Measurements from ENCODE around the gene ITPK1.

DNA sequence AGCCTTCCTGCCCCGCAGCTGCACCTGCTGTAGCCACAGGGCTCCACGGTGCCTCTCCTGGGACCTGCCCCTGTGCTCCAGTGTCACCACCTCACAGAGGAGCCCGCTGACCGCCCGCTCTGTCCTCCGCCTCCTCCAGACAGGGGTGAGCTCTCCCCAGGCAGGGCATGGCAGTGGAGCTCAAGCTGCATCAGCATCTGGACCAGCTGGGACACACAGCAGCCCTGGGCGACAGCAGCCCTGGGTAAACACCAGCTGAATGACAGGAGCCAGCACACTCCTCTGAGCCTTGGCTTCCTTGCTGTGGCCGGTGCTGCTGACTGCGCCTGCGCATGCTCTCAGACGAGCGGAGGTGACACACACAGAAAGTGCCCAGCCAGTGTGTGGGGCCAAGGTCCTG, 170.7 kb downstream of the ITPK1 start:
- TF ChIP-seq, protein P1, sequence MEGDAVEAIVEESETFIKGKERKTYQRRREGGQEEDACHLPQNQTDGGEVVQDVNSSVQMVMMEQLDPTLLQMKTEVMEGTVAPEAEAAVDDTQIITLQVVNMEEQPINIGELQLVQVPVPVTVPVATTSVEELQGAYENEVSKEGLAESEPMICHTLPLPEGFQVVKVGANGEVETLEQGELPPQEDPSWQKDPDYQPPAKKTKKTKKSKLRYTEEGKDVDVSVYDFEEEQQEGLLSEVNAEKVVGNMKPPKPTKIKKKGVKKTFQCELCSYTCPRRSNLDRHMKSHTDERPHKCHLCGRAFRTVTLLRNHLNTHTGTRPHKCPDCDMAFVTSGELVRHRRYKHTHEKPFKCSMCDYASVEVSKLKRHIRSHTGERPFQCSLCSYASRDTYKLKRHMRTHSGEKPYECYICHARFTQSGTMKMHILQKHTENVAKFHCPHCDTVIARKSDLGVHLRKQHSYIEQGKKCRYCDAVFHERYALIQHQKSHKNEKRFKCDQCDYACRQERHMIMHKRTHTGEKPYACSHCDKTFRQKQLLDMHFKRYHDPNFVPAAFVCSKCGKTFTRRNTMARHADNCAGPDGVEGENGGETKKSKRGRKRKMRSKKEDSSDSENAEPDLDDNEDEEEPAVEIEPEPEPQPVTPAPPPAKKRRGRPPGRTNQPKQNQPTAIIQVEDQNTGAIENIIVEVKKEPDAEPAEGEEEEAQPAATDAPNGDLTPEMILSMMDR (conservative IDR thresholded peaks at IDR 0.05; ENCODE audit: low read depth in 2 of 2): no peak
- TF ChIP-seq EZH2 (IDR thresholded peaks at IDR 0.05; ENCODE audit: low read depth, unreplicated experiment) (no peak), POLR2AphosphoS5 (IDR thresholded peaks at IDR 0.05; ENCODE audit: low read depth) (no peak), EZH2phosphoT487 (IDR thresholded peaks at IDR 0.05; ENCODE audit: unreplicated experiment) (no peak), ZNF331 (CRISPR knock-in tag; IDR thresholded peaks at IDR 0.05; ENCODE audit: low read depth) (no peak), CREB1 (CRISPR knock-in tag; IDR thresholded peaks at IDR 0.05; ENCODE audit: low read depth) (no peak), NANOG (IDR thresholded peaks at IDR 0.05; ENCODE audit: borderline replicate concordance) (no peak)
- TF ChIP-seq, protein P2, sequence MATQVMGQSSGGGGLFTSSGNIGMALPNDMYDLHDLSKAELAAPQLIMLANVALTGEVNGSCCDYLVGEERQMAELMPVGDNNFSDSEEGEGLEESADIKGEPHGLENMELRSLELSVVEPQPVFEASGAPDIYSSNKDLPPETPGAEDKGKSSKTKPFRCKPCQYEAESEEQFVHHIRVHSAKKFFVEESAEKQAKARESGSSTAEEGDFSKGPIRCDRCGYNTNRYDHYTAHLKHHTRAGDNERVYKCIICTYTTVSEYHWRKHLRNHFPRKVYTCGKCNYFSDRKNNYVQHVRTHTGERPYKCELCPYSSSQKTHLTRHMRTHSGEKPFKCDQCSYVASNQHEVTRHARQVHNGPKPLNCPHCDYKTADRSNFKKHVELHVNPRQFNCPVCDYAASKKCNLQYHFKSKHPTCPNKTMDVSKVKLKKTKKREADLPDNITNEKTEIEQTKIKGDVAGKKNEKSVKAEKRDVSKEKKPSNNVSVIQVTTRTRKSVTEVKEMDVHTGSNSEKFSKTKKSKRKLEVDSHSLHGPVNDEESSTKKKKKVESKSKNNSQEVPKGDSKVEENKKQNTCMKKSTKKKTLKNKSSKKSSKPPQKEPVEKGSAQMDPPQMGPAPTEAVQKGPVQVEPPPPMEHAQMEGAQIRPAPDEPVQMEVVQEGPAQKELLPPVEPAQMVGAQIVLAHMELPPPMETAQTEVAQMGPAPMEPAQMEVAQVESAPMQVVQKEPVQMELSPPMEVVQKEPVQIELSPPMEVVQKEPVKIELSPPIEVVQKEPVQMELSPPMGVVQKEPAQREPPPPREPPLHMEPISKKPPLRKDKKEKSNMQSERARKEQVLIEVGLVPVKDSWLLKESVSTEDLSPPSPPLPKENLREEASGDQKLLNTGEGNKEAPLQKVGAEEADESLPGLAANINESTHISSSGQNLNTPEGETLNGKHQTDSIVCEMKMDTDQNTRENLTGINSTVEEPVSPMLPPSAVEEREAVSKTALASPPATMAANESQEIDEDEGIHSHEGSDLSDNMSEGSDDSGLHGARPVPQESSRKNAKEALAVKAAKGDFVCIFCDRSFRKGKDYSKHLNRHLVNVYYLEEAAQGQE (IDR thresholded peaks at IDR 0.05; ENCODE audit: unreplicated experiment): no peak

All from GM23338 (cell line).